Central memory CD4-positive, alpha-beta T cell (primary cell): ENCODE results near the gene RANBP17.

Experiments used
- DNase-seq: peaks from one replicate; pipeline ENCODE4 v3.0.0; 2022

The RANBP17 gene

GRCh38 chr5:171306781-171307591, 445.2 kb downstream of the RANBP17 start:
- DNase-seq = no peak

GRCh38 chr5:171307789-171308452, 446.1 kb downstream of the RANBP17 start:
- no peak for DNase-seq

- no peak for DNase-seq
These were observed 446.8 kb downstream of the RANBP17 start, which contains the start of gene TLX3 for GRCh38 chr5:171308453-171309275. TSS of gene TLX3 (plus strand) at chr5:171309248. CDS start at chr5:171309366, 118 bp downstream.

- DNase-seq = no peak
These were observed 447.7 kb downstream of the RANBP17 start for GRCh38 chr5:171309276-171310211.

GRCh38 chr5:171310212-171310818, 448.5 kb downstream of the RANBP17 start:
- DNase-seq = no peak

- no peak for DNase-seq
These were observed 449.1 kb downstream of the RANBP17 start for GRCh38 chr5:171310819-171311321.

GRCh38 chr5:171311322-171312077, 449.7 kb downstream of the RANBP17 start:
- DNase-seq = no peak

- no peak for DNase-seq
These were observed 450.5 kb downstream of the RANBP17 start for GRCh38 chr5:171312129-171312974.

- DNase-seq = no peak
These were observed 451.8 kb downstream of the RANBP17 start for GRCh38 chr5:171313481-171314206.

- no peak for DNase-seq
These were observed 453.0 kb downstream of the RANBP17 start for GRCh38 chr5:171314728-171315385.

GRCh38 chr5:171315386-171315891, 453.6 kb downstream of the RANBP17 start:
- DNase-seq = no peak

GRCh38 chr5:171315925-171316257, 454.1 kb downstream of the RANBP17 start:
- no peak for DNase-seq

- DNase-seq = no peak
These were observed 454.7 kb downstream of the RANBP17 start for GRCh38 chr5:171316258-171317121.

GRCh38 chr5:171317230-171317629, 455.4 kb downstream of the RANBP17 start:
- DNase-seq = no peak

- DNase-seq = no peak
These were observed 456.2 kb downstream of the RANBP17 start for GRCh38 chr5:171318026-171318425.

- DNase-seq = no peak
These were observed 459.6 kb downstream of the RANBP17 start for GRCh38 chr5:171321447-171321846.

- DNase-seq = no peak
These were observed 460.7 kb downstream of the RANBP17 start for GRCh38 chr5:171322527-171322926.
